ENCODE data around the gene ST6GALNAC6. TPM values are rescaled to one million over a fixed set of nuclear protein-coding genes. Genes with fewer than 3 reads are reported as not detected.
A peak's percentile ranks its signal among the peaks of the same experiment; 100 is the strongest.

The ST6GALNAC6 gene
- total and polyA plus RNA-seq, 2 of the 8 experiments (the other 6 are each of a cell fraction or from before 2014, with no cell fraction given) = 43.7 to 64.4 TPM

GRCh38 chr9:127916720-127917581 is 17.5 kb upstream of the ST6GALNAC6 start, which contains the start of gene ST6GALNAC4 (continued):
- TF ChIP-seq EP300 (IDR thresholded peaks at IDR 0.05; ENCODE audit: borderline replicate concordance in 1 of 2, low read depth in 2 of 2, low read length in 2 of 2) (no peak), CBX5 (IDR thresholded peaks at IDR 0.05; ENCODE audit: low read depth, low read length) (no peak), GABPA (IDR thresholded peaks at IDR 0.05; ENCODE audit: borderline replicate concordance, insufficient read depth, low read length) (no peak), NRF1 (IDR thresholded peaks at IDR 0.05; ENCODE audit: low read depth, low read length) (peak; percentile 16; the same call in 1 of the 2 replicates), MAFK (IDR thresholded peaks at IDR 0.05; ENCODE audit: low read depth, low read length) (no peak), TEAD4 (IDR thresholded peaks at IDR 0.05; ENCODE audit: low read depth, low read length) (0 out of 2 replicates have a peak, but pooled peaks have one; percentile 2), USF2 (IDR thresholded peaks at IDR 0.05; ENCODE audit: low read length) (no peak), SP1 (IDR thresholded peaks at IDR 0.05; ENCODE audit: low read depth, low read length) (no peak)
- TF ChIP-seq, protein P1, sequence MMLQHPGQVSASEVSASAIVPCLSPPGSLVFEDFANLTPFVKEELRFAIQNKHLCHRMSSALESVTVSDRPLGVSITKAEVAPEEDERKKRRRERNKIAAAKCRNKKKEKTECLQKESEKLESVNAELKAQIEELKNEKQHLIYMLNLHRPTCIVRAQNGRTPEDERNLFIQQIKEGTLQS (IDR thresholded peaks at IDR 0.05; ENCODE audit: insufficient read depth, low read depth, low read length) = no peak
